ENCODE measurements around the gene SULT1B1.

SULT1B1 gene

DNA sequence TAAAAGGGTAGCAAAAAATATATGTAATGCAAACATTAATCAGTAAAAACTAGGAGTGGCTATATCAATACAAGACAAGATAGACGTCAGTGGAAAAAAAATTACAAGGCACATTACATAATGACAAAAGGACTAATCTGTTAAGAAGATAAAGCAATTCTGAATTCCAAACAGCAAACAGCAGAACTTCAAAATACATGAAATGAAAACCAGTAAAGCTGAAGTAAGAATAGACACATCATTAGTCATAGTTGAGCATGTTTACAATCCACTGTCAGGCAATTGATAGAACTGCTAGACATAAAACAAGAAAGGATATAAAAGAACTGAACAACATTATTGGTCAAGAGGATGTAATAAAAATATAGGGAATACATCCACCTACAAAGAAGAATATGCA is 12.2 kb downstream of the SULT1B1 start:
- DNase-seq = no peak

DNA sequence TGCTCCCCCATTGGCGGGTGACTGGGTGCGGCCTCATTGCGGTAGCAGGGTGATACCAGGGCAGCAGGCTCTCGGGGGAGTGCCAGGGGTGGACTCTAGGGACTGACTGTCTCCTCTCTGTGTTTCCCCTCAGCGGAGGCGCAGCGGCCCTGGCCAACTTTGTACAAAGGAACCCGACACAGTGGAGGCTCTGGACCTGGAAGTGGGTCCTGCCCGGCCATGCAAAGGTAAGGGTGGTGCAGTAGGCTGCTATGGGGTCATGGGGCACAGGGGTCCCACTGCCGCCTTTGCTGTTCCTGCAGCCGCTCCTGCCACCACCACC is 16.3 kb downstream of the SULT1B1 start:
- DNase-seq = no peak

DNA sequence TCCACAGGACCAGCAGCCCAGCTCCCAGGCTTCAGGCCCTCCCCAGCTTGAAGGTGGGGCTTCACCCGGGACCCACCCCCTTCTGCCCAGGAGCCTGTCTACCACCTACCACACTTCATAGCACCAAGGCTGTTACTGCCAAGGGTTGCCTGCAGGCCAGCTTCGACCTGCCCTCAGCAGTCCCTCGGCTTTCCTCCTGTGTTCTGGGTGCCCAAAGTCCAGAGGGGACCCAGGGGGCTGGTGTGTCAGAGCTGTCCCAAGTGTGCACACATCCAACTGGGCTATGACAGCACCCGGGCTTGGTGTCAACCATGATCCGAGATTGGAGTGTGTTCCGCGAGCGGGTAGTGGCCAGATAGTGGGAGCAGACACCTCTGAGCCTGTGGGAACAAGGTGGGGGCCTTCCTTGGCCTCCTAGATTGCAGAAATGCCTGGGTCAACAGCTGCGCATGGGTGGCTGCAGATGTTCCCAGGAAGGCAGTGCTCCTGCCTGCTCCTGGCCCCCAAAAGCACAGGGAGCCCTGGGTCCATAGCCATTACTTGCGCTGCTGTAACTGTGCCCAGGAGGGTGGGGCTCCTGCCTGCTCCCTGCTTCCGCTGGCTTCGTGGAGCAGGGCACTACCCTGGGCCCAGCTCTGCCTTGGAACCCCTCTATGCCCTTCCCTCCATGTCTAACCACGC is 16.8 kb downstream of the SULT1B1 start:
- no peak for DNase-seq

DNA sequence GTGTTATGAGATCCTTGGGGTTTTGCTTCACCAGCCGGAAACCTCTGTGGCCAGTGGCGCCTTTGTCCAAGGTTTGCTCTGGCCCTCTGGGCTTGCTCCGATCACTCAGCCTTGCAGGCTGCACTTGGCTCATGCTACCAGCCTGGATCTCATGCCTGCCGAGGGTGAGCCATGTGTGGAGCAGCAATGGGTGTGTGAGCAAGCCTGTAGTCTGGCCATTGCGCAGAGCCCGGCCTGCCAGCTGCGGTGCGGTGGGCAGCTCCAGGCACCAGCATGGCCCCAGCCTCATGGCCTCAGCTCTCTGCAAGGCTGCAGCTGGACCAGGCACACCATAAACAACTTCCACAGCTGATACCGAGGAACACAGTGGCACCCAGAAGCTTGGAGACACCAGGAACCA is 17.8 kb downstream of the SULT1B1 start:
- no peak for DNase-seq

DNA sequence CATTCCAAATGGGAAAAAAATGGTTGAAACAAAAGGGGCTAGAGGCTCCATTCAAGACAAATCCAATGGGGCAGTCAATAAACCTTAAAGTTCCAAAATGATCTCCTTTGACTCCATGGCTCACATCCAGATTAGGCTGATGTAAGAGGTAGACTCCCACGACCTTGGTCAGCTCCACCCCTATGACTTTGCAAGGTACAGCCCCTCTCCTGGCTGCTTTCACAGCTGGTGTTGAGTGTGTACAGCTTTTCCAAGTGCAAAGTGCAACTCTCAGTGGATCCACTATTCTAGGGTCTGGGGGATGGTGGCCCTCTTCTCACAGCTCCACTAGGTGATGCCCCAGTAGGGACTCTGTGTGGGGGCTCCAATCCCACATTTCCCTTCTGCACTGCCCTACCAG is 21.5 kb downstream of the SULT1B1 start:
- DNase-seq = no peak

DNA sequence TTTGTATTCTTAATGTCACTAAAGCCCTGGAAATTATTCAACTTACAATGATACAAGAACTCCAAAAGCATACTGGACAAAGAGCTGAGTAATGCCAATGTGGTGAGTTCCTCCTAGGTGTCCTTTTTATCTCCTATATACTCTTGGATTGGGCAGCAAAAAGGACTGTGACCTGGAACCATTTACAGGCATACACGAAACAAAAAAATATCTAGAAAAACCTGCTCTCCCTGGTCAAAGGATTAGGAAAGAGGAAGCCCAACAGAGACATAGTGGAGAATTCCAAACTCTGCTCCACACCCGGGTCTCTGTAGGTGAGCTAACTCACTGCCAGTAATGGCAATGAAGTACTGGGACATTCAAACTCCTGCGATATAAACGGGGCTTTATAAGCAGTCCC is 25.3 kb downstream of the SULT1B1 start:
- DNase-seq = no peak

DNA sequence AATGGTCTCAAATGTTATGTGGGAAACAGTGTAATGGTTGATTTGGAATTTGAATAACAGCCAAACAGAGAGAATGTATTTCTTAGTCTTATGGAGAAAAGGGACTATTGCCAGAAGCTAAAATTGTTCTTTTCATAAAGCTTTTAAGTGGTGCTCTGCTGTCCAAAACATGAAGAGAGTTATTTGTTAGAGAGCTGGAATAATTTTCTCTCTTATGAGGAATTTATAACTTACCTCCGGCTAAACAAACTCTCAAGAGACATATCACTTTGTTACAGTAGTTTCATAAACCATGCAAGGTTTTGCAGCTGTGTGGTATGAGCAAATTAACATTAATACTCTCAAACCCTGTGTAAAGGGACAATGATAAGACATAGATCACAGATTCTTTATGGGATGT is 28.6 kb downstream of the SULT1B1 start:
- no peak for DNase-seq

DNA sequence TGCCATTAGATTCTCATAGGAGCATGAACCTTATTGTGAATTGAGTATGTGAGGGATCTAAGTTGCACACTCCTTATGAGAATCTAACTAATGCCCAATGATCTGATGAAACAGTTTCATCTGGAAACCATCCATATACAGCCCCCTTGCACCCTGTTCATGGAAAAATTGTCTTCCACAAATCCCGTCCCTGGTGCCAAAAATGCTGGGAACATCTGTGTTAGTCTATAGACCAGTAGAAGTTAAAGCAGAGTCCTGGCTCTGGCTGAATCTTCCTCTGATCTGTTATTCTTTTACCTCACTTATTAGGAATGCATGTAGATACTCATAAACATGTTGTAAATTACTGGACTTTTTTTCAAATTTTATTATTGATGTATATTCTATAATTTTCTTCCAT is 29.2 kb downstream of the SULT1B1 start:
- DNase-seq = no peak

DNA sequence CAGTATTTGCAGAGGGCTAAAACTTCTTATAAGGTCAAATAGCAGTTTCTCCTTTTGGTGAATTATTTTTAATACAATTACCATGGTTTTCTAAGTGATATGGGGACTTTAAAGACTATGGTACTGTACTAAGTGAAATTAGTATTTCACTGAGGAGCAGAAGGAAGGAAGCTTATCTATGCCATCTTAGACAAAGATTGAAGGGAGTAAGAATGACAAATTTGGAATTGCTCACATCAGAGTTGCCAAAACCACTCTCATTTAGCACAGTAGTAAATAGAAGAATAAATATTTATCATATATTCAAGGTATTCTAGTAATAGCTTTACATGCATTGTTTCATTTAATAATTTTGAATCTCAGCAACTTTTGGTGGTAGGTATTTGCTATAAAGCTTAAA is 30.4 kb downstream of the SULT1B1 start:
- no peak for DNase-seq

DNA sequence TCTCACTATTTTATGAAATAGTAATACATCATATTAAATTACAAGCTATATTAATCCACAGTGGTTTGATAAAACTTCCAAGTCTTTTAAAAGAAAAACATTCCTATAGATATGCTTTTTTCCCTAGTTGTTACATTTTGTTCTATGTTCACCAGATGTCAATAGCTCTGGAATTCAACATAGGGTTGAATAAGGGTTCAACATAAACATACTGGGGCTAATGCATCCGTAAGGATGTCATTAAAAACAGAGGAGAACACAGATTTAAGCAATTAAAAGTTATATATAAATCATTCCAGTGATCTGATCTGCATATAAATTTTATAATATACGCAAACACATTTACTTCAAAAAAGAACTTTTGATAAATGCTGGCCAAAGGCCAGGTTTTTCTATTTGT is 32.5 kb downstream of the SULT1B1 start:
- no peak for DNase-seq

DNA sequence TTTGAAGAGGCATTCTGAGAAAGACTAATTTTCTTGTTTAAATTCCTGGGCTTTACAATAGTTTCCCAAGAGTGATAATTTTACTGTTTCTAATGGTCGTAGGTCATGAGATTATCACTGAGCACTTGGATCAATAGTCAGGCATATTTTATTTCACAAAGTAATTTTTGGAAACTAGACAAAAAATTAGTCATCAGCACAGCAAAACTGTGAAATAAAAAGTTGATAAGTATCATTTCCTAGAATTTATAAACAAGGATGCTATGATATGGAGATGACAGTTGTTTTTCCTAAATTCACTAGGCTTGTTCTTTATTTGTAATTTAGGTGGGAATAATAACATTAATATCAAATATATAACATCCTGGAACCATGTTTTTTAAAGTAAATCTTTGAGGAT is 33.0 kb downstream of the SULT1B1 start:
- DNase-seq = no peak

DNA sequence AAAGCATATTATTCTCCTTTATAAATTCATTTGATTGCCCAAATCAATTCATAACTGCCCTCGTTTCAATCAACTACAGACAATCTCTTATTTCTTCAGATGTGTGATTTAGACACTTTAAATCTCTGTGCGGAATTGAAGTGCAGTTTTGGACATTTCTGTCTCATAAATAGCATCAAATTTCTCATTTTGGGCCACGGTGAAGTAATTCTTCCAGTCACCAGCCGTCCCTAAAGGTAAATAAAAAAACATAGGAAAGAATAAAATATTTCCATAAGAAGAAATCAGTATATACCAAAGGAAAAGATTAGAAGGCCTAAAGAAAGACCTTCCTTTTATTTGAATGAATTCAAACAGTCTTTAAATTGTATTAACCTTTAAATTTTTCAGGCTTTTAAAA is 33.4 kb downstream of the SULT1B1 start:
- no peak for DNase-seq

DNA sequence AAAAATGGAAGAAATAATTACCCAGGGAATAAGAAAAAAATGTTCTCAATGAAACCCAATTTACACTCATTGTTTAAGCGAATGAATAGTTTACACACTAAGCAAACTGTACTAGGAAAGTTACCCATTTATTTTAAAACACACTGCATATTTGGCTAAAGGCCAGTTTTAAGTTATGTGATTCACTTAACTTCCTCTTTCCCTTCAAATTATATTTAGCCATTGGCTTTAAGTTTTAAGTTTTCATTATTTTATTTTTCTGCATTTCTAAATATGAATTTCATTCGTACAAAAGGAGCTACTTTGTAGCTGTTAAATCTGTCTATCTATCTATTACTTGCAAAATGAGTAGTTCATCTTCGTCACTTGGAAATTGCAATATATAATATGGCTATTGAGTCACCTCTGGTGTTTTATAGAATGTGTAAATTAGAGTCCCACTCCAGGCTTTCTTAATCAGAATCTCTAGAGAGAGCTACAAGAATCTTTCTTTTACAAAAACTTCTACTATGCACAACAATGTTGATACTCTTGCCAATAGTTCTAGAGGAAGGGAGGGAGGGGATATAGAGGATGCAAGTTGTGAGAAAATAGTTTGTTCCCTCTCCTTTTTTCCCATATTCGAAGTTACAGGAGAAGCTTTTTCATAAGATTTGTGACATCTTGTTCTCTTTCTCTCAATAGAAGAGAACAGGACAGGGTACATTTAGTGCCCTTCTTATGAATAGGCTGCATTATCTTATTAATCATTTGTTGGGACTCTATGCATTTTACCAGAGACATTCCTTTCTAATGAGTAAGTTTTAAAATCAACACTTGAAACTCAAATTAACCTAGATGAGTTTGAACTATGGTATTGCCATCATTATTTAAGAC is 41.8 kb downstream of the SULT1B1 start:
- DNase-seq = no peak

DNA sequence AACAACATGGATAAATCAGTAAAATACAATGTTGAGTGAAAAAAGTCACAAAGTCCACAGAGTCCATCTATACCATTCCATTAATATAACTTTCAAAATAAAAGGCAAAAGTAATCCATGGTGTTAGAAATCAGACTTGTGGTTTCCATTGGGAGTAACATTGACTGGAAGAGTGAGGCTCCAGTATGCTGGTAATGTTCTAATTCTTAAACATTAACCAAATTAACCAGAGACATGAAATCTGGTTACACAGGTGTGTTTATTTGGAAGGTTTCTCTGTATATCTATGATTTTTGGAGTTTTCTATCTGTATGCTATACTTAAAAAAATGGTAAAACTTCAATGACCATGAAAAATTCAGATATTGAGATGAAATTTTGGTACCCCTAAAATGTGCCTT is 42.6 kb downstream of the SULT1B1 start:
- no peak for DNase-seq

DNA sequence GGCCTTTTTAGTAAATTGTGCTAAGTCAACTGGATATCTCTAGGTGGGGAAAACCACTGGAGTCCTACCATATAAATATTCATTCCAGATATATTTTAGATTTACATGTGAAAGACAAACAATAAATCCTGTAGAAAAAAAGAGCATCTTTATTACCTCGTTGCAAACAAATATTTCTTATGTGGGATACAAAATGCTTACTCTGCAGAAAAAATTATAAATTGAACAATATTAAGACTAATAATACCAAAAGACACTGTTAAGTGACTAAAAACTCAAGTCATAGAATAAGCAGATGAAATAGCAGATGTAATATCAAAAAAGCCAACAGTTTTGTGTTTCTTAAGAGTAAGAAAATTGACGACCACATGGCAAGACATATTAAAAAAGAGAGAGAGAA is 43.8 kb downstream of the SULT1B1 start:
- no peak for DNase-seq

DNA sequence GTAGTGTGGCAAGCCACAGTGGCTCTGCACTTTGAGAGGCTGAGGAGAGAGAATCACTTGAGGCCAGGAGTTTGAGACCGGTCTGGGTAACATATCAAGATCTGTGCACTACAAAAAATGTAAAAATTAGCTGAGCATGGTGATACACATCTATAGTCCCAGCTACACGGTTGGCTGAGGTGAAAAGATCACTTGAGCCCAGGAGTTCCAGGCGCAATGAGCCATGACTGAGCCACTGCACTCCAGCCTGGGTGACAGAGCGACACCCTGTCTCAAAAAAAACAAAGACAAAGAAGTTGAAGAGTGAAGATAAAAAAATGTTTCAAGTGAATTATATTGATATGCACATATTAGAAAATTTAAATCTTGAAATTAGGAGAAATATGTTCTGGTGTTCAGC is 46.3 kb downstream of the SULT1B1 start:
- DNase-seq = no peak

DNA sequence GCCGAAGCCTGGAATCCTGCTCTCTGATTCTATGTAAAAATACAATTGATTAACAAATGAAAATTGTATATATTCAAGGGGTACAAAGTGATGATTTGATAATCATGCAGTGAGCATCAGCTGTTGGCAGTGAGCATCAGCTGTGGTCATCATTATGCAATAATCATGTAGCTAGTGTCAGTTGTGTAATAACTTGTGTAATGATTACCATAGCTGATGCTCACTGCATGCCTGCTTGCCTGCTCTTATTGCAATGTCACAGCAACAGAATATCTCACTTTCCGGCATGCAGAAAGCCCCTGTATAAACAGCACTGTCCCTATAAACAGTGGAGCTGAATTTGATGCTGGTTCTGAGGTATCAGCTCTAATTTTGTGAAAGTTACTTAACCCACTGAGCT is 46.8 kb downstream of the SULT1B1 start:
- no peak for DNase-seq

DNA sequence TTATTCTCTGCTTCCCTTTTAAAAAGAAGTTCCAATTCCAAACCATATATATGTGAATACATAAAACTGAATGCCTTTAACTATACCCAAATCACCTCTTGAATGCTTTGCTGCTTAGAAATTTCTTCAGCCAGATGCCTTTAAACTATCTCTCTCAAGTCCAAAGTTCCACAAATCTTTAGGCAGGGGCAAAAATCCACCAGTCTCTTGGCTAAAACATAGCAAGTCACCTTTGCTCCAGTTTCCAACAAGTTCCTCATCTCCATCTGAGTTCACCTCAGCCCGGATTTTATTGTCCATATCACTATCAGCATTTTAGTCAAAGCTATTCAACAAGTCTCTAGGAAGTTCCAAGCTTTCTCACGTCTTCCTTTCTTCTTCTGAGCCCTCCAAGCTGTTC is 49.8 kb downstream of the SULT1B1 start:
- DNase-seq = no peak

DNA sequence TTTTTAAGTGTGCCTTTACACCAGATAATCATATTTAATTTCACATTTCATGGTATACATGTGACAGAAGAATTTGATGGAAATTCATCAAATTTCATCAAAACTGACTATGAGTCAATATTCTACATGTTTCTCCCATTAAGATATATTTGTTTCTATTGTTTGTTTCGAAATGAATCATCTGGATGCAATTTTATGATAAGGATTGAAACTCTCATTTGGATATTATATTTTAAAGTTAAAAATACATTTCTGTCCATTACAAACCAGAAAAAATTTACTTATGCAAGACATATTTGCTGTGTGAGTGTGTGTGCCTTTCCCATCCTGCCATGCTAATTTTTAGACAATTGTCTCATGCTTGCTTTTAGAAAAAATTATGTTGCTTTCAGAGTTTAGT is 52.2 kb downstream of the SULT1B1 start:
- DNase-seq = no peak

DNA sequence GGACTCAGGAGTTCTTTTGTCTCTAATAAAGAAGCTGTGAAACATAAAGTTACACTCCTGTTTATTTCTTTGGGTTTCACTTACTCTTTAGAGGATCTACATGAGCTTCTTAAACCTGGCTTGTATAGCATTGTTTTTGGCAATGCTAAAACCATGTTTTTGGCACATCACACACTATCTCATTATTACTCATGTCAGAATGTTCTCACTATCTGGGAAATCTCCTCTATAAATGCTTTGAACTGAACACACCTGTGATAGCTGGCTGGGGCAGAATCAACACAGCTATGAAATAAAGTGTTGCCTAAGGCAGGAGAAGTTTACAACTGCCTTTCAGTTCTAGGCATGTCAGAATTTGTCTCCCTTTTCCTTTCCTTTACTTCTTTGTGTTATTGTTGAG is 52.6 kb downstream of the SULT1B1 start:
- no peak for DNase-seq

DNA sequence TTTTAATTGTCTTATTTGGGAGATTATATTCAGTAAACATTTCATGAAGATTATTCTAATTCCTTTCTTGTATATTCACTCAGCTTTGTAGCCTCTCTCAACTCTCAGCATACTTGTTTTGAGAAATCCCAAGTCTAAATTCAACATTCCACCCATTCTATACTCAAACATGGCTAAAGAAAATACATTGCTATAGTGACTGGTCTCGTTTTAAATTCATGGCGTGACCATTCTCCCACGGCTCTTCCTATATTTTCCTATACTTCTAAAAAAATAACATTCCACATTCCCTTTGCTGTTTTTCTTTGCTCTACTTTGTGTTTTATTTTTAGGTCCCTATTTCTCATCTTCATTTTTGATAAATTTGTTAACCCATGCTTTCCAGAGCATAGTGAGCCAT is 58.2 kb downstream of the SULT1B1 start:
- DNase-seq = no peak

DNA sequence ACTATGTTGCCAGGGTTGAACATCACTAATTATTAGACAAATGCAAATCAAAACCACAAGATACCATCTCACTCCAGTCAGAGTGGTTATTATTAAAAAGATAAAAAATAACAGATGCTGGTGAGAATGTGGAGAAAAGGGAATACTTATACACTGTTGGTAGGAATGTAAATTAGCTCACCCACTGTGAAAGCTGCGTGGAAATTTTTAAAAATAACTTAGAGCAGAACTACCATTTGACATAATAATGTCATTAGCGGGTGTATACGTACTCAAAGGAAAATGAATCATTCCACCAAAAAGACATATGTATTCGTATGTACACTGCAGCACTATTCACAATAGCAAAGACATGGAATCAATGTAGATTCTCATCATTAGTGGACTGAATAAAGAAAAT is 58.7 kb downstream of the SULT1B1 start:
- DNase-seq = no peak

DNA sequence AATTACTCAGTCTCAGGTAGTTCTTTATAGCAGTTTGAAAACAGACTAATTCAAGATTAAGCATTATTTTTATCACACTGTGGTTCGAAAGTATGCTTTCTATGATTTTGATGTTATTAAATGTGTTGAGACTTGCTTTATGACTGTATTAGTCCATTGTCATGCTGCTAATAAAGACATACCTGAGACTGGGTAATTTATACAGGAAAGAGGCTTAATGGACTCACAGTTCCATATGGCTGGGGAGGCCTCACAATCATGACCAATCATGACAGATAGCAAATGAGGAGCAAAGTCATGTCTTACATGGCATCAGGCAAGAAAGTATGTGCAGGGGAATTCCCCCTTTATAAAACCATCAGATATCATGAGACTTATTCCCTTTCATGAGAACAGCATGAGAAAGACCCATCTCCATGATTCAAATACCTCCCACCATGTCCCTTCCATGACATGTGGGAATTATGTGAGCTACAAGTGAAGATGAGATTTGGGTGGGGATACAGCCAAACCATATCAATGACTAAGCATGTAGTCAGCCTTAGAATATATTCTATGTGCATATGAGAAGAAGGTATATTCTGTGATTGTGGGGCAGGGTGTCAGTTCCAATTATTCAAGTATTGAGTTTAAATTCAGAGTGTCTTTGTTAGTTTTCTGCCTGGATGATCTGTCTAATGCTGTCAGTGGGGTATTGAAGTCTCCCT is 62.7 kb downstream of the SULT1B1 start:
- no peak for DNase-seq

DNA sequence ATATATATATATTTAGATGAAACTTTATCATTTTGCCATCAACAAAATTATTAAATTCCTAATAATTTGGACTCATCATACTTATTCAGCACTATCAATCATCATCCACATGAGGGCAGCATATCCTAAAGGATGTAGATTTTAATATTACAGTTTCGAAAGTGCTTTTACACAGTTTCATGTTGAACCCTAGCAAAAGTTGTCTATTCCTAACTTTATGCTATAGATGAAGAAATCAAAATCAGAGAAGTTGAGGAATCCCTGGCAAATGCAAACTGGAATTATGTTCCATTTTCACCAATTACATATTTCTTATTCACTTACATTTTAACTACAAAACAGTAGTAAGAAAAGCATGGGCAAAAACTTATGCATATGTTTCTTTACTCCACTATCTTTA is 70.8 kb downstream of the SULT1B1 start:
- DNase-seq = no peak
